Measurements from ENCODE around the gene PIK3R1.
"Not testable (repeated sequence)": the region's sequence is repeated elsewhere in the genome, so short reads cannot be mapped to it uniquely, and the experiment has no call there.

The PIK3R1 gene

DNA sequence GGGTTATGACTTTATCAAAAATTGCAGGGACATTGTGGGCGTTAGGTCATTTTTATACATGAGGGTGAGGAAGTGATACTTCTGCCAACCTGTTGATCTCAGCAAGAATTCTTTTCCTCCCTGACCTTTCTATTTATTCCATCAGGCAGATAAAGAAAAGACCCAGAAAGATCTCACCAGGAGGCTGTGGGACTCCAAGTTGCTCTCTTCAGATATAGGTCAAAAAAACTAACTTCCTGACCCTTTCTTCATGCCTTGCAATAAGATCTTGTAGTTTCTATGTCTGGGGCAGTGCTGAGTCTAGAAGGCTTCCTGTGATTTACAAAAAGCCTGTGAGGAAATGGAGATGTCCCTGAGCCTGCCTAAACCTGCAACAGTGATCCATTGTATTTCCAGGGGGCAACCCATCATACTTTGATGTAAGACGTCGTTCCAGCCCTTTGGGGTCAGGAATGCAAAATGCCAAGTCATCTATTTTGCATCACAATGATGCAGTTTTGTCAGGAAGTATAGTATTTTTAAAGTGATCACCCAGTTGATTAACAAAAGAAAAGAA lies 22.0 kb upstream of the PIK3R1 start:
- no peak for ATAC-seq

DNA sequence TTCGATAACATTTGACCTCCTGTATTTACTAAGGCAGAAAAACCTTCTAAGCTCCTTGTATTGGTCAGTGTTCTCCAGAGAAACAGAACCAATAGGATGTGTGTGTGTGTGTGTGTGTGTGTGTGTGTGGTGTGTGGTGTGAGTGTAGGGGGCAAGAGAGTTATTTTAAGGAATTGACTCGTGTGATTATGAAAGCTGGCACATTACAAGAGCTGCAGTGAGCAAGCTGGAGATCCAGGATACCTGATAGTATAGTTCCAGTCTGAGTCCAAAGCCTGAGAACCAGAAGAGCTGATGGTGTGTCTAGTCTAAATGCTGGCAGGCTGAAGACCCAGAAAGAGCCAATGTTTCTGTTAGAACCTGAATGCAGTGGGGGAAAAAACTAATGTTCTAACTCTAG lies 21.2 kb upstream of the PIK3R1 start:
- no peak for ATAC-seq

DNA sequence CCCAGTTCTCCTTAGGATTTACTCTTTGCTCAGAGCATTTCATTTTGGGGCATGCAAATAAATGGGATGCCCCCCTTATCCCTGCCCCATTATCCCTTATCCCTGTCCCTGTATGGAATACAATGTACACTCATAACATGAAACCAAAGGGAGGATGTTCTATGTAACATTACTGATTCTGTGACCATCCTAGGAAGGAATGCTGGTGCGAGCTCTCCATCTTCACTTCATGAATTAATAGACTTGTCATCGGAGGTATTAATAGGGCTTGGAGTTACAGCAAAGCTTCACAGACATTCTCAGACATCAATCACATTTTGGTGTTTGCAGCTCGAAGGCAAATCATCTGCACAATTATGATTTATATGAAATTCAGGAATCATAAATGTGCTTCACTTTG lies 20.4 kb upstream of the PIK3R1 start:
- ATAC-seq, result no peak

DNA sequence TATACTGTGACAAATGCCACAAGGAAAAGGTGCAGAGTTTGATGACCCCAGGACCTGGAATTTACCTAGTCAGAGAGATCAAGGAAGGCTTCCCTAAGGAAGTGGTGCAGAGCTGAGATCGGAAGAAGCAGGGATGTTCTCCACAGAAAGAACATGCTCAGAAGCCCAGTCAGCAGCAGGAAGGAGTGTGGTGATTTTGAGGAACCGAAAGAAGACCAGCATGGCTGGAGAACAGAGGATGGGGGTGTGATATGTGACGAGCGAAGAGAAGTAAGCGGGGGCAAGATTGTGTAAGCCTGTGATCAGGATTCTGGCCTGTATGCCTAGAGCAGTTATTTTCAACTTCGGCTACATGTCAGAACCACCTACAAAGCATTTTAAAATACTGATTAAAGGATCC lies 18.7 kb upstream of the PIK3R1 start:
- ATAC-seq, result peak in 1 of 2 donors; percentile 24

DNA sequence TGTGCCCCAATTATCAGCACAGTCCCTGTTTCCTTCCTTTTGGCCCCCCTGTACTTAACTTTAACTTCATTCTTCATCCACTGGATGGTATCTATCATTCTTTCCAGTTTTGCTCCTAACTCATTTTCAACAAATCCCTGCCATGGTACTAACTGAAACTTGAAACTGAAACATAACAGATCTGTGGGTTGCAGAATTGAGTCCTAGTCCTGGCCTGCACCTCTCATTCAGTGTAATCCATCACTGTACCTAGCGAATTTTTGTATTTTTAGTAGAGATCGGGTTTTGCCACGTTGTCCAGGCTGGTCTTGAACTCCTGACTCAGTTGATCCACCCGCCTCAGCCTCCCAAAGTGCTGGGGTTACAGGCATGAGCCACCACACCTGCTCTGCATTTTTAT lies 15.3 kb upstream of the PIK3R1 start:
- no peak for ATAC-seq

DNA sequence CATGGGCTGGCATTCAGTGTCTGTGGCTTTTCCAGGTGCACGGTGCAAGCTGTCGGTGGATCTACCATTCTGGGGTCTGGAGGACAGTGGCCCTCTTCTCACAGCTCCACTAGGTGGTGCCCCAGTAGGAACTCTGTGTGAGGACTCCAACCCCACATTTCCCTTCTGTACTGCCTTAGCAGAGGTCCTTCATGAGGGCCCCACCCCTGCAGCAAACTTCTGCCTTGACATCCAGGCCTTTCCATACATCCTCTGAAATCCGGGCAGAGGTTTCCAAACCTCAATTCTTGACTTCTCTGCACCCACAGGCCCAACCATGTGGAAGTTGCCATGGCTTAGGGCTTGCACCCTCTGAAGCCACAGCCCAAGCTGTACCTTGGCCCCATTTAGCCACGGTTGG lies 4.9 kb upstream of the PIK3R1 start:
- ATAC-seq, result not testable (repeated sequence)

DNA sequence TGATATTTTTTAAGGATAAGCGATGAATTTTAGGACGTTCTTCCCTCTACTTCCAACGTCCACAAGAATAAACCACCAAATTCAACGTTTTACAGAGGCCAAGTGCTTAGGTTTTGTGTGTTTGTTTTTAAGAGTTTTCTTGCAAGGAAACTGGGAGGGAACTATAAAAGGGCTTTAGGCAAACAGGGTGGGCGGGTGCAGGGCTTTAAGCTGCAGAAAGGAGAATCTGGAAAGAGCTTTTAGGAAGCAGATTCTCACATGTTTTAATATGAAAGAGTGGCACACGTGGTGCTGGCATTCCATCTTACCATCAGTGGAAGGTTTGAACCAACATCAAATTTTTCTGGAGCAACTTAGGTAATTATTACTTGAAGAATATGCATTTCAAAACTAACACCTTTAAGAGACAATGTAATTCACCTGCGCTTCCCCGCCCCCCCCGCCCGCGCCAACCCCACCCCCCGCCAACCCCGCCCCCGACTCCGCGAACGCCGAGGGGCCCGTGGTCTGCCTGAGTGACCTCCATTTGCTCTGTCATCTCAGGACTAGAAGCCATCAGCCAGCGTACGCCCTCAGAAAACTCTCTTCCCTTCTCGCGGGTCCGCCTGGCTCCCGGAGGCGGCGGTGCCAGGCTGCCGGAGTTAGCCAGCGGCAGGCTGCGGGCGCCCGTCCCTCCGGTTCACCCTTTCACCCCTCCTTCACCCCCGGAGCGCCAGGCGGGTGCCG lies 911 bp upstream of the PIK3R1 start:
- no peak for ATAC-seq

DNA sequence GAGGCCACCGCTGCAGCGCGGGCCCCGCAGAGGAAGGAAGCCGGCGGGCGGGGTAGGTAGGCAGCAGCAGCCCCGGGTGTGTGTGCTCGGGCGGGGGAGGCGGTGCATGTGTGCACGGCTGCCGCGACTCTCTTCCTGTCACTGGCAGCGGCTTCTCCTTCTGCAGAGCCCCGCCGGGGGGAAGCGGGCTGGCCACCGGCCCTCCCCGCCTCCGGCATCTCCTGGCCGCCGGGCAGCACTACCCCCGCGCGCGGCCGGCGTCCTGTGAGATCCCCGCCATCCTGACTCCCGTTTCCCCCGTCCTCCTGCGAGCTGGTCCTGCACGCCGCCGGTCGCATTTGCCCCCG lies 315 bp downstream of the PIK3R1 start:
- ATAC-seq, result peak; percentile 58 to 69

DNA sequence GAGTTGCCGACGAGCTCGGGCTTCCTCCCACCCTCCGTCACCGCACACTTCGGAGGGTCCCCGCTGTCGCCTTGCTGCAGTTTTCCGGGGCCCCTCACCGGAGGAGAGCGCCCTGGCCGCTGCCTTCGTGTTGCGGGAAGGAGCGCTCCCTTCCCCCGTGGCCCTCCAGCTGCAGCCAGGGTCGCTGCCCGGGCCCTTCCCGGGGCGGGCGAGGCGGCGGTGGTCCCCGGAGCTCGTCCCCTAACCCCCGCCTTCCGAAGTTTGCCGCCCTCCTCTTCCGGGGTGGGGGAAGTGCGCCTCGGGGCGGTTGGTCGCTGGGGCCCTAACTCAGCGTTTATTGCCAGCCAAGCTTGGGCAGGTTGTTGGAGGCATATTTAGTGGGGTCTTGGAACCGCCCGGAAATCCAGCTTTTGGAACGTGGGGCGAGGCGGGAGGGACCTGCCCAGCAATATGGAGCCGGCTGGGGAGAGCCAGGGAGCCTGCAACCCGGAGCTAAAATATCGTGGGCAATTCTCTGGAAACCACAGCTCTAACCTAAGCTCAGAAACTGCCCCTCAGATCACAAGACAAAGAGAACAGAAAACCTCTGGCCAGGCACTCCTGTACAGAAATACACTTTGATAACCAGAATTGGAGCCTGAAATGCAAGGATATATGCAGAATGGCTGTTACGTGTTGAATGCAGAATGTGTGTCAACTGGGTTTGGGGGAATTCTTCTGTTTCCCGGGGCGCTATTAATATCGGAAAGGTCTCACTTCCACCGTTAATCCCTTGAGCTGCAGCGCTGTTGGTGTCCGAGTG lies 890 bp downstream of the PIK3R1 start:
- ATAC-seq, result peak in 1 of 2 donors; percentile 7

DNA sequence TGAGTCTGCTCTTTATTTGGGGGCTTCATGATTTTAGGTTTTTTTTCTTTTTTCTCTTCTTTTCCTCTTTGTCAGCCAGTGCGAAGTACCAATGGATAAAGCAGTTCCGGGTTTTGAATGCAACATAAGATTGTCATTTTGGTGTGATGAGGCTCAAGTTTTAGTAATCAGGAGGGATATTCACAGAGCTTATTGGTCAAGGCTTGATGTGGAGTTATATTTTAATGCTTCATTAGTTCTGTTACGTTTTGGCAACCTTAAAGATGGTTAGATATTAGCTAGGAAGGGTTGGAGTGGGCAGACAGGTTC lies 1.4 kb downstream of the PIK3R1 start:
- no peak for ATAC-seq

DNA sequence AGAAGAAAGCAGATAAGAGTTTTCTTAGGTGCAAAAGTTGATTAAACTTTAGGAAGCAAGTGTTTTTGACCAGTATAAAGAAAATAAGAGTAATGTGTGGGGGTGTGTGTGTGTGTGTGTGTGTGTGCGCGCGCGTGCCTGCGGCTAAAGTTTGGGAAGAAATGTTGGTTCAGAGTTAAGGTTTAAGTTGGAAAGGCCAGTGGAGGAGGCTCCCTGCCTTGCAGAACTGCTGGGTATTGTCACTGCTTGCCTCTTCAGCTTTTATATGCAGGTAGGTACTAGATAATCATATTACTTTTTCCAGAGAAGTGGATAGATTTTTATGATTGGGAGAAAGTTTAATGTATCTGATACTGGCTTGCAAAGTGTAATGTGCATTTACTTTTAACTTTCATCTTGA lies 2.0 kb downstream of the PIK3R1 start:
- ATAC-seq, result no peak

DNA sequence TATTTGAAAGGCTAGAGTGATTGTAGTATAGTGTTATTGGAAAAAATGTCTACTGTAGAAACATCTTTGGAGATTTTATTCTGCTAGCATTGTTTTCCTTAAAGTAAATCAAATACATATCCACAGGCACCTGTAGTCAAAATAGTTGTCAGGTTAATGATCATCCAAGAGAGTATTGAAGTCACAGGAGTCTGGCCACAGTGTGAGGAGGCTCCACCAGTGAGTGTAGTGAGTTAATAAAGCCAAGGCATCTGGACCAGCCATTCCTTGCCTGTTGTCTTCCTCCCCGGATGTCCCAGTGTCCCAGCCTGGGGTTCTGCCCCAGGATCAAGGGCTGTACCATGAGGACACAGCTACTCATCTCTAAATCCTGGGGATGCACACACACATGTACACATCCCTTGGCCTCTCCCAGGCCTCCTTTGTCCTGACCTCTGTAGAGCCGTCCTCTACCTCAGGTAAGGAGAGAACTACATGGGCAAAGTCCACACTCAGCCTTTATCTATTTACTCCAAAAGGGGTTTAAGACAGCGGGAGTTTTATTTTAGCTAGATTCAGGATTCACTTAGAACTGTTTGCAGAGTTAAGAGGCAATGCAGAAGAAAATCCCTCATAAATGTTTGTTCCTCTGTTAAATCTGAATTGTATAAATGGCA lies 3.7 kb downstream of the PIK3R1 start:
- no peak for ATAC-seq

DNA sequence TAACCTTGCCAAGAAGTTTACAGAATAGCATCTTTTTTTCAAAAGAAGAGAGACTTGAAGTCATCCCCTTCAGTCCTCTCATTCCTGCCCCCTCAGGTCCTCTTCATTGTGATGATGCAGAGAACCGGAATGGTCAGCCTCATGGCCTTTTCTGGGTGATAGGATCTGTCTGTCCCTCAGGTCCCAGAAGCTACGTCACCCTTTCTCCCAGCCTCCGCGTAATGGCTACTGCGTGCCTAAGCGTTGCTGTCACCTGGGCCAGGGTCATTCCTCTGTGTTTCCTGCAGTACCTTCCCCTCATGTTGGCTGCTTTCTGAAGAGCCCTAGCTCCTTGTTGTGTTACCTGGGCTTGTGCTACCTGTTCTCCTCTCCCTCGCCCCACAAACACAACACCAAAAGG lies 4.7 kb downstream of the PIK3R1 start:
- no peak for ATAC-seq

DNA sequence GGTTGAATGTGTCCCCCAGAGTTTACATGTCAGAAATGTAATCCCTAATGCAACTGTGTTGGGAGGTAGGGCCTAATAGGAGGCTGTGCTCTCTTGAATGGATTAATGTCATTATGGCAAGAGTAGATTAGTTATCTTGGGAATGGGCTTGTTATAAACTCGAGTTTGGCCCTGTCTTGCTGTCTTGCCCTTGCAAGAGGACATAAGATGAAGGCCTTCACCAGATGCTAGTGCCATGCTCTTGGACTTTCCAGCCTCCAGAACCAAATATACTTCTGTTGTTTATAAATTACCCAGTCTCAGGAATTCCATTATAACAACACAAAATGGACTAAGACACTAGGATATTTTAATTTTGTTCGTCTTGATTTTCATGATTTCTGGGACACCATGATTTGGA lies 5.4 kb downstream of the PIK3R1 start:
- ATAC-seq, result no peak

DNA sequence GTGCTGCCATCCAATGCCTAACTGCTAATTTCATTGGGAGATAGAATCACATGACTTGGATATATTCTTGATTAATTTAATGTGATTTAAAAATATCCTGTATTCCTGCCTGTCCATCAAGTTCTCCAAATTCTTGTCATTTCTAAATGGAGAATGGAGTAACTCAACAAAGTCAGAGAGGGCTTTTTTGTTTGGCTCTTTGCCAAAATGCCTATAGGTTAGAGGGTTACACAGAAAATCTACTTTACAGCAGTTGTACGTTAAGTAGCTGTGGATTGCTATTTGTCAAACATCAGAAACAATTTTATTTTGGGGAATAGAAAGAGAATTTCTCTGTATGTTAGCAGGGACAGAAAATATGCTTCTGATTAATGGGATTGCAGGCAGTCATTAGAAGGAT lies 5.9 kb downstream of the PIK3R1 start:
- no peak for ATAC-seq

DNA sequence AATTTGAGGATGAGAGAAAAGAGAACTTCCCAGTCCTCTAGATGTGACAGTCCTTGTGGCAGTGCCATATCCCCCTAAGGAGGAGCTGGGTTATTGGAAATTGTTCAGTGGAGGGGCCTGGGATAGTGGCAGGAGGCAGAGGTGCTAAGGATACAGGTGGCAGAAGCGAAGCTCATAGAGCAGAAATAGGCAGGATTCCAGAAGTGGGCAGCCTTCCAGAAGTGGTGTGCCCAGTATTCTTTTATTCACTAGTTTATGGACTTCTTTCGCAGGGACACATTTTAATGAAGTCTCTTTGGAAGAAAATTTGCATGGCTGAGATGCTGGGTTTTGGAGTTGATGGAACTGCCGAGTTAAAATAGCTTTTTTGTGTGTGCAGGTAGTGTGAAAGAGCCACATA lies 6.8 kb downstream of the PIK3R1 start:
- ATAC-seq, result no peak

DNA sequence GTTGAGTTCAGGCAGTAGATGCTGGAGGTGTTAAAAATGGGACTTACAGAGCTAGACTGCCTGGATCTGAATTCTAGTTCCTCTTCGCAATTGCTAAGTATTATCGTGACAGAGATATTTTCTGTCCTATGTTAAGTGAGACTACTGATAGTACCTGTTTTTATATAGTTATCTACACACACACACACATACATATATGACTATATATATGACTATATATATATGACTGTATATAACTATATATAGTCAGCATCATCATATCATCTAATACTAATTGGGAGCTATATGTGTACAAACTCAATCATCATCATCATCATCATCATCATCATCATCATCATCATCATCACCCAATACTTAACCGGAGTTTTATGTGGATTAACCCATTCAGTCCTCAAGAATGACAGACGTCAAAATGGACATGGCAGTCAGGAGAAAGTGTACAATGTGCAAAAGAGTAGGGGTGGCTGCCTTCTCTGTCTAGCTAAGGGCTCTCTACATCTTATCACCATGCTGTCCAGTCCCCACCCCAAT lies 7.3 kb downstream of the PIK3R1 start:
- peak; percentile 41 to 69 for ATAC-seq

DNA sequence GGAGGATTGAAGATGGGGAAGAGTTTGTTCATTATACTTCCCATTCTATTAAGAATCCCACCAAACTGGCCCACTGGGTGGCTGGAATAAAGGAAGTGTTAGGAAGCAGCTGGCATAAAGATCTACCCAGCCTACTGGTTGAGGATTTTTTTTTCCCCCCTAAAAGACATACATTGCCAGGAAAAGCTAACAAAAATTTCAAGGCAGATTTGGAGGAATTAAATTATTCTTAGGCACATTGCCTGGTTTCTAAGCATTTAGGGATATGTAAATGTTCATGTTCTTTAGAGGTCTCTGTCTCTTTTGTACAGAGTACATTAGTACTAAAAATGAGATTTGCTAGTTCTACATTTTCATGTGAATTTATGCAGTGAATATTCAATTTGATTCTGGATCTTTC lies 8.3 kb downstream of the PIK3R1 start:
- no peak for ATAC-seq

DNA sequence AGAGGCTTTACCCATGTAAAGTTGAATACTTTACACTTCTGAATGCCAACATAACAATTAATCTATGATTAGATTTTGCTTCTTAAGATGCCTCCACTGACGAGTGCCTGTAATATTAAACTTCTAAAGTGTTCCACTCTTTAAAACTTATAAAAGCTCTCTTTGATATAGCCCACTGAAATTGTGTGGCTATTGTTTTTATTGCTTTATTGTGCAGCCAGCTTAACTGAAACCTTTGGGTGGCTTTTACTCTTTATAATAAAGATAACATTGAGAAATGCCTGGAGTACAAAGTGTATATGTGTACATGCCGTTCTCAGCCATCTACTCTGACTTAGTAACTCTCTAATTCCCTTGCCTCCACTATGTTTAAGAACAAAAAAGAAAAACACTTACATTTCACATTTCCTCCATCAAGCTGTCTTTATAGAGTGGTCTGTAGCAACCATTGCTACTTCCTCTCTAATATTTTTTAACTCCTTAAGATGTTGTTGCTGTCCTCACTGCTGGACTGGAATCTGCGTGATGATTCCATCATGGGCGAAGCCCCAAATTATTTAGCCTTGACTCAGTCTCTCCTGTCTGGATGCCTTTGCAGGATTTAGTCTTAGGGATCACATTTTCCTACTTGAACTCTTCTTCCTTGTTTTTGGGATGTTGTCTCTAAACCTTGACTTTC lies 9.1 kb downstream of the PIK3R1 start:
- no peak for ATAC-seq

DNA sequence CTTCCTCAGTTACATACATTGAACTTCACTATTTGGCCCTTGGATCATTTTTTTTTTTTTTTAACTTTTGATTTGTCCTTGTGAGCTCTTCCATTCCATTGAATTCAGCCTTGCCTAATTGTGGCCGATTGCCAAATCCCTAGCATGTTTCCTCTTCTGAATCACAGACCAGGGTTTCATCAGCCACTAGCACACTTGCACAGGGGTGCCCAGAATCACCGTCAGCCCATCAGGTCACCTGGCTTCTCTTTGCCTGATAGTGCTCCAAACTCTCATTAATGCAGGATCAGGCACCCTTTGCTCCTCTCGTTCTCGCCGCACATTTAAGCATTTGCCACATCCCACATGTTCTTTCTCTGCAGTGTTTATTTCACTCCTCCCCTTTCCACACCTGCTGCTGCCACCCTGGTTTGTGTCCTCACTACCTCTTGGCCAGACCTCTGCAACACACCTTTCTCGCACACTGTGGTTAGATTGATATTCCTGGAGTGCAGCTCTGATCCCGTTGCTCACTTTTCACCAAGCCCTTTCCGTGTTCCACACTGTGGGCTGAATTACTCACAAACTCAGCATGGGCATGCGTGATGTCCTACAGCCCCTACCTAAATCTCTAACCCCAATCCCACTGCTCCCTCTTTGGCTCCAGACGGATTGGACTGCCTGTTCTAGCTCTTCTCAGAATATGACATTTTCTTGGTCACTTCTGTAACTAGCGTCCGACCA lies 9.8 kb downstream of the PIK3R1 start:
- no peak for ATAC-seq

DNA sequence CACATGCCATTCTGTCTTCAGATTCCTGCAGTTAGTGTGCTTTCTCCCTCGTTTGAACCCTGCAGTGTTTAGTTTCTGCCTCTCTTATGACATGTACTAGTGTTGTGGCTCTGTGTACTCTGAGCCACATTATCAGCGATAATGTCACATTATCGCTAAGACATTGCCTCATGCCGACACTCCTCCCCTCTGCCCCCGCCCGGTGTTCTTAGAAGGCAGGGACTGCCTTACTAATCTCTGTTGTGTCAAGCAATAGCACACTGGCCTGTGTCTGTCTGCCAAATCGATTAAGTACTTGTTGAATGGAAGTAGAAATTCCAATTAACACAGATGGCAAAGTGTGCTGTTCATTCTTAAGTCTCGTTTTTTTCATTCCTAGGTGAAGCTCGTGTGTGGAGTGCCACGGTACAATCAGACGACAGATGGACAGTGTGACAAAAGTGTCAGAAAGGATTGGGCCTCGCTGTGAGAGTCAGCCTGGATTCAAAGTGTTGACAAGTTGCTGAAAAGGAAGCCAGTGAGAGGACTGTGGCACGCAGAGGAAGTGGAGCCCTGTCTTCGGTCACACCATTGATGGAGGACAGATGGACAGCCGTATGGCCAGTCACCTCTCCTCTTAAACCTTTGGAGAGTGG lies 10.5 kb downstream of the PIK3R1 start:
- no peak for ATAC-seq

DNA sequence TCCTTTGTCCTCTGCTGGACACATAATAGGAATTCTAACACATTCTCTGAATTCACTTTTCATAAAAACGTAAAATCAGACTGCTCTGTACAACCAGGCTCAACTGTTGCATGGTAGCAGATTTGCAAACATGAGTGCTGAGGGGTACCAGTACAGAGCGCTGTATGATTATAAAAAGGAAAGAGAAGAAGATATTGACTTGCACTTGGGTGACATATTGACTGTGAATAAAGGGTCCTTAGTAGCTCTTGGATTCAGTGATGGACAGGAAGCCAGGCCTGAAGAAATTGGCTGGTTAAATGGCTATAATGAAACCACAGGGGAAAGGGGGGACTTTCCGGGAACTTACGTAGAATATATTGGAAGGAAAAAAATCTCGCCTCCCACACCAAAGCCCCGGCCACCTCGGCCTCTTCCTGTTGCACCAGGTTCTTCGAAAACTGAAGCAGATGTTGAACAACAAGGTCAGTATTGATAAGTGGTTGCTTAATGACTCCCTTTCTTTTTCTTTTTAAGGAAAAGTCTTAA lies 11.1 kb downstream of the PIK3R1 start:
- no peak for ATAC-seq

Measured in activated CD4-positive, CD25-positive, alpha-beta regulatory T cell treated with anti-CD3 and anti-CD28 coated beads, Interleukin-2, amount 50 U/mL, for 24 hours (primary cell).